Kidney (tissue), 14 donors: ENCODE data around the gene ST3GAL3. TPM values are rescaled to one million over a fixed set of nuclear protein-coding genes. Genes with fewer than 3 reads are reported as not detected.

Experiments
- DNase-seq, 5 donors: peaks; one replicate each; pipeline ENCODE4 v3.0.0-alpha.2; 2013 to 2020
- FAIRE-seq: peaks from 2 replicates; lab custom pipeline; 2012; peaks lifted over from hg19 to GRCh38; lab: Jason Lieb, UNC
- H3K27ac ChIP-seq, 2 donors: one replicate each; pipeline ENCODE4 v1.7.0; 2013; ENCODE audit warnings: low read depth in 2 of 2, low read length in 2 of 2, inconsistent platforms in 1 of 2
- H3K27me3 ChIP-seq: one replicate; pipeline ENCODE4 v1.7.1; 2013; ENCODE audit warnings: low read length, inconsistent platforms; ENCODE audit not compliant: control insufficient read depth, insufficient read depth
- H3K36me3 ChIP-seq, 3 donors: one replicate each; pipeline versions ENCODE4 v1.7.0 to v1.7.1; 2013; ENCODE audit warnings: low read length in 3 of 3, control low read depth in 1 of 3, inconsistent platforms in 1 of 3; ENCODE audit not compliant: insufficient read depth in 3 of 3, control insufficient read depth in 2 of 3
- H3K4me1 ChIP-seq, 3 donors: one replicate each; pipeline versions ENCODE4 v1.7.0 to v1.7.1; 2013; ENCODE audit warnings: low read length in 3 of 3, inconsistent platforms in 1 of 3, low read depth in 1 of 3; ENCODE audit not compliant: control insufficient read depth in 2 of 3, insufficient read depth in 2 of 3
- H3K4me3 ChIP-seq, 3 donors: one replicate each; pipeline versions ENCODE4 v1.7.0 to v1.8.1; 2013; ENCODE audit warnings: low read length in 3 of 3, control low read depth in 1 of 3, inconsistent platforms in 1 of 3
- H3K9ac ChIP-seq, 3 donors: one replicate each; pipeline versions ENCODE4 v1.7.0 to v1.7.1; 2013; ENCODE audit warnings: low read length in 3 of 3, control low read depth in 1 of 3, inconsistent platforms in 1 of 3
- H3K9me3 ChIP-seq, 3 donors: one replicate each; pipeline versions ENCODE4 v1.7.0 to v1.7.1; 2013; ENCODE audit warnings: low read length in 3 of 3, control low read depth in 1 of 3, inconsistent platforms in 1 of 3; ENCODE audit not compliant: control insufficient read depth in 2 of 3, insufficient read depth in 1 of 3
- intact Hi-C: fragments of 100-400 bp; cut with DNase I; formaldehyde crosslinking; loops from one replicate; pipeline ENCODE4 v1.11.1; 2022
- polyA plus RNA-seq: library from polyadenylated mRNA; stranded (reverse); fragments of 350-450 nt; fragmentation: Illumina TruSeq; extraction: RNeasy Lipid Tissue Mini Kit (QIAGEN cat#74804); gene quantifications from one replicate; pipeline ENCODE4 v1.2.3, GENCODE V29; 2014; ENCODE audit warnings: low read depth, low replicate concordance; ENCODE audit not compliant: insufficient read depth
- total RNA-seq: library from RNA; stranded (reverse); fragmentation: NEBNext Ultra II Directional; extraction: Animal tissue kit (Norgen Biotek cat#: 25700); gene quantifications from one replicate; pipeline ENCODE4 v1.2.1, GENCODE V29; 2021
- TF ChIP-seq, protein P1 (sequence below): IDR thresholded peaks from 3 replicates; pipeline ENCODE4 v1.5.1; 2012; ENCODE audit warnings: mild to moderate bottlenecking, moderate library complexity, borderline replicate concordance; ENCODE audit not compliant: insufficient read depth; ENCODE audit errors: extremely low read depth
- donor health status: control.
- donor health status: control.
- donor health status: control.
- donor health status: control.
- donor health status: control.
- donor health status: DM: yes; HTN: yes; CAD: no.
- donor health status: Normal renal cell carcinoma (clear cell type).

The ST3GAL3 gene
- total and polyA plus RNA-seq, 2 donors from 2014 or later: 15.3 to 21.3 TPM

- no peaks in the 10 kb centered on the region for H3K27me3 ChIP-seq
- no peak overlapping the region for H3K27ac ChIP-seq
- TF ChIP-seq, protein P1, sequence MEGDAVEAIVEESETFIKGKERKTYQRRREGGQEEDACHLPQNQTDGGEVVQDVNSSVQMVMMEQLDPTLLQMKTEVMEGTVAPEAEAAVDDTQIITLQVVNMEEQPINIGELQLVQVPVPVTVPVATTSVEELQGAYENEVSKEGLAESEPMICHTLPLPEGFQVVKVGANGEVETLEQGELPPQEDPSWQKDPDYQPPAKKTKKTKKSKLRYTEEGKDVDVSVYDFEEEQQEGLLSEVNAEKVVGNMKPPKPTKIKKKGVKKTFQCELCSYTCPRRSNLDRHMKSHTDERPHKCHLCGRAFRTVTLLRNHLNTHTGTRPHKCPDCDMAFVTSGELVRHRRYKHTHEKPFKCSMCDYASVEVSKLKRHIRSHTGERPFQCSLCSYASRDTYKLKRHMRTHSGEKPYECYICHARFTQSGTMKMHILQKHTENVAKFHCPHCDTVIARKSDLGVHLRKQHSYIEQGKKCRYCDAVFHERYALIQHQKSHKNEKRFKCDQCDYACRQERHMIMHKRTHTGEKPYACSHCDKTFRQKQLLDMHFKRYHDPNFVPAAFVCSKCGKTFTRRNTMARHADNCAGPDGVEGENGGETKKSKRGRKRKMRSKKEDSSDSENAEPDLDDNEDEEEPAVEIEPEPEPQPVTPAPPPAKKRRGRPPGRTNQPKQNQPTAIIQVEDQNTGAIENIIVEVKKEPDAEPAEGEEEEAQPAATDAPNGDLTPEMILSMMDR: no peak
- no peaks in the 10 kb centered on the region for H3K9me3 ChIP-seq
- H3K36me3 ChIP-seq: no peaks in the 10 kb centered on the region
- H3K4me3 ChIP-seq: no peak overlapping the region
- no peak overlapping the region for H3K9ac ChIP-seq
- intact Hi-C loops: no loop called here
- DNase-seq (no peak), FAIRE-seq (no peak)
- H3K4me1 ChIP-seq: peaks cover 0 to 2% (median 0%) of the 10 kb centered on the region in 3 donors
Observed at GRCh38 chr1:43849670-43850069, 142.3 kb downstream of the ST3GAL3 start.

DNA sequence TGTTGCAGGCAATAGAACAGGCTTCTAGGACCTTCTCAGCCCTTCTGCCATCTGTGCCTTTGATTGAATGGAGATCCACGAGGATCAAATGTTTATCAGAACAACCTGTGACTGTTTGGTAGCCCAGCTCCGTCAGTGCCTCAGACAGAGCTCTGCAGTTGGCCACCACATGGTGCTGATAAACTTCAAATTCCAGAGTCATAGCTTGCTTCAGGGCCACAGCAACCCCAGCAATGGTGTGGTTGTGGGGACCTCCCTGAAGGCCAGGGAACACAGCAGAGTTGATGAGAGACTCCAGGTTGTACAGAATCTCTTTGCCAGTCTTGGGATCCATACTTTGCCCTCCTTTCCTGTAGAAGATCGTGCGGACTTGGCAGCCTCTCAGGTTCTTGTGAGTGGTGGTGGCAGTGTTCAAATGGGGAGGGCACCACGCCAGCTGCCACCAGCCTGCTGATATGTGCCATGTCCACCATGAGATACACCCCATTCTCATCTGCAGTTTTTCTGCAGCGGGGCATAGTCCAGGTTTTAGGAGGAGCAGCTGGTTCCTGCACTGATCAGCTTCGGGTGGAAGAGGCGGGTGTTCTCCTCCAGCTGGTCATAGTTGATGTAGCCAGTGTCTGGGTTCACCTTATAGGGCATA, 143.4 kb downstream of the ST3GAL3 start:
- H3K4me3 ChIP-seq: no peak overlapping the region
- H3K9ac ChIP-seq: no peak overlapping the region
- no peaks in the 10 kb centered on the region for H3K36me3 ChIP-seq
- FAIRE-seq (no peak), DNase-seq (no peak)
- peaks cover 0 to 2% (median 0%) of the 10 kb centered on the region in 3 donors for H3K4me1 ChIP-seq
- no peaks in the 10 kb centered on the region for H3K27me3 ChIP-seq
- no peak overlapping the region for H3K27ac ChIP-seq
- intact Hi-C loops: no loop called here
- TF ChIP-seq, protein P1: no peak
- H3K9me3 ChIP-seq: no peaks in the 10 kb centered on the region

DNA sequence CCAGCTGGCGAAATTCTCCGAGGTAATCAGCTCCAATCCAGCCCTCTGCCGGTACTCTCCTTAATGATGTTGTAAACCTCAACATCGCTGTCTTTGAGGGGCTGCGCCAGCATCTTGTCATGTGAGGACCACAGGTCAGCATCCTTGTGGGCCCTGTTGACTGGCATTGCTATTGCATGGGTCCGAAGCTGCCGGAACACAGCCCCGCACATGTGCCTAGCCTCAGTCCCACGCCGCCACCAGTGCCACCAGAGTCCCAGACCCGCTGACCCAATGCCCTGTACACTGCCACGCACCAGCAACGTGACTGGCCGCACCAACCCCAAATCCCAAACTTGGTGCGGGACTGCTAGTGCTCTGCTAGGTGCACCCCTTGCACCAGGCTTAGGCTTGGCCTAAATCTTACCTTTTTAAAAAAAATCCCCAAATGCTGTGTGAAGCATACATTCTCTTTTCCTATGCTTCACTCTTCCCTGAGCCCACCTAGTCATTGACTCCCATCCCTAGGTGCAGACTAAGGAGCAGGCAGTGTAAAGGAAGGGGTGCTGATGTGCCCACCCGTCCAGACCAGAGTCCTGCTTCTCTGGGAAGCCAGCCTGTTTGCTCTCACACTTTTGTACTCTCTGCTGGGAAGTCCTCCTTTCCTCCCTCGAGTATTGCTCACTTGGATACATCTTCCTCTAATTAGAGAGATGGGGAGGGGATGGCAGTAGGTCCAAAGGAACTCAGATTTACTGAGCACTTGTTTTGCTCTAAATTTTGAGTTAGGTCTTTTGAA, 144.4 kb downstream of the ST3GAL3 start:
- TF ChIP-seq, protein P1: no peak

More for the DNA sequence above, 144.4 kb downstream of the ST3GAL3 start:
- H3K27ac ChIP-seq: no peak overlapping the region
- H3K4me1 ChIP-seq: peaks cover 0 to 2% (median 0%) of the 10 kb centered on the region in 3 donors
- DNase-seq (no peak), FAIRE-seq (no peak)
- no peak overlapping the region for H3K4me3 ChIP-seq
- no peak overlapping the region for H3K9ac ChIP-seq
- intact Hi-C loops: no loop called here
- no peaks in the 10 kb centered on the region for H3K27me3 ChIP-seq
- no peaks in the 10 kb centered on the region for H3K9me3 ChIP-seq
- no peaks in the 10 kb centered on the region for H3K36me3 ChIP-seq
